Right renal cortex interstitium (tissue), 3 donors: Measurements from ENCODE around the gene C2orf42. TPM values are rescaled to one million over a fixed set of nuclear protein-coding genes. Genes with fewer than 3 reads are reported as not detected.
"Not testable (repeated sequence)": the region's sequence is repeated elsewhere in the genome, so short reads cannot be mapped to it uniquely, and the experiment has no call there.

Experiments
- DNase-seq, 3 donors: peaks; one replicate each; pipeline ENCODE4 v3.0.0-alpha.2; 2013; ENCODE audit warnings: low read depth in 3 of 3, low spot score in 2 of 3
- polyA plus RNA-seq, 3 donors: library from polyadenylated mRNA; unstranded; fragments of 120-200 nt; gene quantifications; one replicate each; pipeline ENCODE4 v1.2.1, GENCODE V29; 2013; ENCODE audit not compliant: insufficient read length in 3 of 3

C2orf42 gene
- 10 to 100 TPM; 16.8 to 18.2 (median 16.9) TPM for polyA plus RNA-seq

- peak; percentile 93 to 96 (median 94) for DNase-seq
These were observed at the start of gene C2orf42 for GRCh38 chr2:70190418-70191243. Gene C2orf42 (minus strand): TSS chr2:70191019. CDS start chr2:70181985, 9,034 bp downstream.

GRCh38 chr2:70240599-70240998 lies 49.8 kb upstream of the C2orf42 start:
- DNase-seq: no peak

GRCh38 chr2:70233926-70234325 lies 43.1 kb upstream of the C2orf42 start:
- no peak for DNase-seq

- DNase-seq: no peak
These were observed 36.0 kb upstream of the C2orf42 start for GRCh38 chr2:70226781-70227180.

- not testable (repeated sequence) for DNase-seq
These were observed 32.5 kb upstream of the C2orf42 start for GRCh38 chr2:70223305-70223704.

DNA sequence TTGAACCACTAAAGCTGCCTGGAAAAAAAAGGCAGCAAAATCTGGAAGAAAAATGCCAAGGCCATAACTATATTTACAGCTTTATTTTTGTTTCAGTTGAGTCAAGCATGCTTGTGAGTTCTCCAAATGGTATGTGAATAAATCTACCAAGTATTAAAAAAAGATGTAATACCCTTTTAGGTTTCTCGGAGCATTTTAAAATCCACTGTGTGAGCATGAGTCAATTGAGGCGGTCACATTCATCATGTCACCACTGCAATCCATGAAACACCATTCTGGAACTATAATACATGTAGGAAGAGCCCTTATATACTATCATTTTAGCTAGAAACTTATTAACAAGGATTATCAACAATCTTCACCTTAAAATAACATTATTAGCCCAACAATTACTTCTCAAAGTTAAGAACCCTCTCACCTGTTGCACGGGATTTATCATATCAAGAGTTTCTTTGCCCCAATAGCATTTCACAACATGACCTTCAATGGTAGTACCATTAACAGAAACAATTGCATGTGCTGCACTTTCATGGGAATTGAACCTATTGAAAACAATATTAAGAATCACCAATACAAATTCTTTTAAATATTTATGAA lies 24.2 kb upstream of the C2orf42 start:
- no peak for DNase-seq

DNA sequence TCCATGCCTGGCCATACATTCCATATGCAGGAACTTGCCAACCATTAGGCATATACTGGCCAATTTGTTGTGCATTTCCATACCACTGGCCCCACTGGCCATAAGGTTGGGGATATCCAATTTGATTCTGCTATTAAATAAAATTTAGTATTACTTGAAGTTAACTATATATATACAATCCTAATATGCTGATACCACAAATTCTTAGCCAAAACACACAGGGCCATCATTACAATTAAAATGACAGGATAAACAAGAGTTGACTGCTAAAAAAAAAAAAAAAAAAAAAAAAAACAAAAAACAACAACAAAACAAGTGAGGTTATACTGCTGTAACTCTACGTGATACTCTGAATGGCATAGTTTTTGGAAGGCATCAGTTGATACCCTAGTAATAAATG lies 23.5 kb upstream of the C2orf42 start:
- DNase-seq: no peak

DNA sequence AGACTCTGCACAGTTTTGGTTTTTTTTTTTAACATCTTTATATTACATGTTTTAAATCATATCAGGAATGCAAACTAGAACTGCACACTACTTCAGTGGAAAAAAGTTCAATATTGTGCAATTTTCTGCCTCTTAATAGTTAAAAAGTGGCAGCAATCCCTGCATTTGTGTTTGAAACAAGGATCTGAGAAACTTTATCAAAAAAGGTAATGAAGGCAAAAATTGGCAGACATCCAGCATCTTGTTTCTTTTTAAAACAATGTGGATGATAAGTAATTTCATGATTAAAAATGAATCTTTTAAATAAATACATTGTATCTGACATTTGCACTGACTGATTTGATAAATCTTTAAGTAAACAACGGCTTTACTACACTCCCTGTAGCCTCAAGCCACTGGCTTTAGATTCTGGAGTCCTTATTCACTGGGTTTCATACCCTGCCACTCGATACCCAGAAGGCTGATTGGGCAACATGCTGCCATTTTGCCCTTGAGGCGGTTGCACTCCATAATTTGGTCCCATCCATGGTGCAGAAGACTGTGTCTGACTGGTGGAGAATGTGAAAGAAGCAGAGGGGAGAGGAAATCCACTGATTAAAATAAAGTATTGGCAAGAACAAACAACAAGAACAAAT lies 21.6 kb upstream of the C2orf42 start:
- no peak for DNase-seq

- DNase-seq: no peak
These were observed 20.8 kb upstream of the C2orf42 start for GRCh38 chr2:70211595-70211994.

DNA sequence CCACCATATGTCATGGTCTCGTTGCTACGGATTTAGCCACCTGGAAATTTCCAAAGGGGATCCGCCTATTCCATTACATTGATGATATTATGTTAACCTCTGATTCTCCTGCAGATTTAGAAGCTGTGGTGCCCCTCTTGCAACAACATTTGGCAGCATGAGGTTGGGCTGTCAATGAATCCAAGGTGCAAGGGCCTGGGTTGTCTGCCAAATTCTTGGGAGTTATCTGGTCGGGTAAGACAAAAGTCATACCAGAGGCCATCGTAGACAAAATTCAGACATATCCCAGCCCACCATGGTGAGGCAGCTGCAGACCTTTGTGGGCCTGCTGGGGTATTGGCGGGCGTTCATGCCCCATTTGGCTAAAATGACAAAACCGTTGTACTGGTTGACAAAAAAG lies 13.6 kb upstream of the C2orf42 start:
- no peak for DNase-seq

DNA sequence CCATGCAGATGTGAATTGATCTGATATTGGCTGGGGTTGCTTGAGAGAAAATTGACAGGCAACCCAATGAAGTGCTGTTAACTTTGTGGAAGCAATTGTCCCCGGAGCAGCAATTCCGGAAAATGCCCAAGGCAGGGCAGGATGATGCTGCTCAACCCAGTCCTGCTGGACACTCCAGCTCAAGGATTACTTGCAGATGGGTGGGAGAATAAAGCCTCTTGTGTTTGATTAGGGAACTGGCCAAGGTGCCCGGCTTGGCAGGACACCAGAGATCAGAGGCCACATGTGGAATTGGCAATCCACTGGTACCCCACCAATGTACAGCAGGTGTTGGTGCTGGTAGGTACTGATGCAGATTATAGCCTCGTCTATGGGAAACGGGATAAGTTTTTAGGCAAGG lies 12.3 kb upstream of the C2orf42 start:
- DNase-seq: no peak

DNA sequence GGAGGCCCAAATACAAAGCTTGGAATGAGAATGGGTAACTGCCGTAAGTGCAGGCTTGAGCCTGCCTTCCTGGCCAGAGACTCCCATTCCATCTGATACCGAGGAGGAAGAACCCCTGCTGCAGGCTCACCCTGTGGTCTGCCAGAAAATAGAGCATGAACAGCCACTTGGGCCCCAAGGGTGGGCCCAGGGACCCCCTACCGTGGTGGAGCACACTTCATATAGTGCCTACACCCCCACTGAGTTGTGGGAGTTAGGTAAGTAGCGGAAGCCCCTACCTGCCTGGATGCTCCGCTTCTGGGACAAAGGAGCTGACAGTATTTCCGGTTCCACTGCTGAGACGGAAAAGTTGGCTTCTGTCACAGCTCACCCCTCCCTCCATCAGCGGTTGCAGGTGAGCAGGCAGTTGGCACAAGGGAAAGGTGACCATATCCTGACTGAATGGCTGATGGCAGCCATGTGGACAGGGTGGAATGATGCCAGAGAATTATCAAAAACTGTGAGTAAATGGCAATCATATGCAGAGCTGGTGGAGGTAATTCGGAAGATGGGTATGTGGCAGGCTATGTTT lies 11.5 kb upstream of the C2orf42 start:
- DNase-seq: no peak

- no peak for DNase-seq
These were observed 11.0 kb upstream of the C2orf42 start for GRCh38 chr2:70201831-70202230.

- DNase-seq: no peak
These were observed 10.5 kb upstream of the C2orf42 start for GRCh38 chr2:70201225-70201768.

DNA sequence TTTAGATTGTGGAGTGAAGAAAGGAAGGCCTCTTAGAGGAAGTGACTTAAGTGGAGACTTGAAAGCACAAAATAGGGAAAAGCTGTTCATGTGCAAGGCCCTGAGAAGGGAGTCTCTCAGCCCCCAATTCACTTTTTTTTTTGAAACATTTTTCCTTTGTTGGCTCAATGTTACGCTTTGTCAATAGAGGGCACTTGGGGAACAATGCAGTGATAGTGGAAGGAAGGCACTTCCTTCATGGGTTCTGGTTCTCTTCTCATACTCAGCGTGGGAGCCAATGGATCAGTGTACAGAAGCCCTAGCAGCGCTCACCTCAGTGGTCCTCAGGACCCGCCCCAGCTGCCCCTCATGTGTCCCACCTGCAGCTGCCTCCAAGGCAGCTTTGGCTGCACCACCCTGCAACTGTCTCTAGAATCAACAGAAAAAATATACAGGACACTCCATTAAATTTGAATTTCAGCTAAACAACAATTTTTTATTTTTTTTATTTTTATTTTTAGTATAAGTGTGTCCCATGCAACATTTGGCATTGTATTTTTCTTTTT lies 8.6 kb upstream of the C2orf42 start:
- no peak for DNase-seq

DNA sequence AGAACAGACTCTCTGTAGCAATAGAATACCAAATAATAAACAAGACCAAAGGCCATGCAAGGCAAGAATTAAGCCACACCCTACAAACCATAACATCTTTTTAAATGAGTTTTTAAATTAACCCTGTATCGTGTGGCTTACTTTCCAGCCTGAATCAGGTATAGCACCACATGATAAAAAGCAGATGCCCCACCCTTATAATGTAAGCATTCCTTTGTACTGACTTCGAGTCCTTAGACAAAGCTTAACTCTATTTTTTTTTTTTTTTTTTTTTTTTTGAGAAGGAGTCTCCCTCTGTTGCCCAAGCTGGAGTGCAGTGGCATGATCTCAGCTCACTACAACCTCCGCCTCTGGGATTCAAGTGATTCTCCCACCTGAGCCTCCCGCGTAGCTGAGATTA lies 1.7 kb upstream of the C2orf42 start:
- DNase-seq: no peak

GRCh38 chr2:70191244-70191735 lies 471 bp upstream of the C2orf42 start:
- DNase-seq: no peak

- no peak for DNase-seq
These were observed 2.4 kb downstream of the C2orf42 start for GRCh38 chr2:70188460-70188859.

- DNase-seq: not testable (repeated sequence)
These were observed 3.6 kb downstream of the C2orf42 start for GRCh38 chr2:70187170-70187569.

GRCh38 chr2:70182689-70183088 lies 8.1 kb downstream of the C2orf42 start:
- DNase-seq: no peak
